GM19455 (cell line): Measurements from ENCODE around the gene OR10G7.
"Not testable (repeated sequence)": the region's sequence is repeated elsewhere in the genome, so short reads cannot be mapped to it uniquely, and the experiment has no call there.

Experiments
- ATAC-seq: cut with Tn5 transposase; IDR thresholded peaks from one replicate; pipeline ENCODE4 v1.9.1; 2021; ENCODE audit not compliant: unreplicated experiment

OR10G7 gene

DNA sequence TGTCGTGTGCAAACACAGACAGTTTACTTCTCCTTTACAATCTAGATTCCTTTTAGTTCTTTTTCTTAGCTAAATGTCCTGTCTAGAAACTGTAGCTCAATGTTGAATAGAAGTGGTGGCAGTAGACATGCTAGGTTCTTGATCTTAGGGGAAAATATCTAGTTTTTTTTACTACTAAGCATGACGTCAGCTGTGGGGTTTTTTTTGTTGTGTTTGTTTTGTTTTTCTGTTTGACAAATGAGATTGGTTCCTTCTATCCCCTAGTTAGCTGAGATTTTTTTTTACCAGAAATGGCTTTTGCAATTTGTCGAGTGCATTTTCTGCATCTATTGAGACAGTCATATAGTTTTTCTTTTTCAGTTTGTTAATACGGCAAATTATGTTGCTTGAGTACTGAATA, 2.3 kb upstream of the OR10G7 start:
- ATAC-seq = no peak

DNA sequence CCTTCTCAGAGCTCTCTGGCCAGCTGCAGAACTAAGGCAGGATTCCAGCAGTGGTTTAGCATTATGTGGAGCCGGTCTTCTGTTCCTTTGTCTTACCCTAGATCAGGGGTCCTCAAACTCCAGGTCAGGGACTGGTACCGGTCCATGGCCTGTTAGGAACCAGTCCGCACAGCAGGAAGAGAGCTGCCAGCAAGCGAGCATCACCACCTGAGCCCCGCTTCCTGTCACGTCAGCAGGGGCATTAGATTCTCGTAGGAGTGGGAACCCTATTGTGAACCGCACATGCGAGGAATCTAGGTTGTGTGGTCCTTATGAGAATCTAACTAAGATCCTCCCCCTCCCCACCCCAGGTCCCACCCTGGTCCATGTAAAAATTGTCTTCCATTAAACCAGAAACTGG, 1.6 kb downstream of the OR10G7 start:
- ATAC-seq = no peak

DNA sequence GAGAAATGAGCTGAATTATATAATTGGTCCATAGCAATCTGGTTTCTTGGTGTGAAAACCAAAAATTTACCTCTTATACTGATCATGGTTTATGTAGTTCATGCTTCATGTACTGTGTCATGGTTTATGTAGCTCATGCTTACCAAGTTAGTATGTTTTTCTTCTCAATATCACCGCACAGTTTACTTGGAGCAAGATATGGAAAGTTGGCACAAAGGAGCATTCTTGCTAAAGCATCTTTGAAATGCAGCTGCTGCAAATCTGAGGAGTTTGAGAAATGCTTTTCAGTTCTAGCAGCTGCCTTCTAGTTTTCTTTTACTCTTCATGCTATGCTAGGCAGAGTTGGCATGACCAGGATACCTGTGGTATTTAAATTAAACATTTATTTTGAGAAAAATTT, 4.5 kb downstream of the OR10G7 start:
- no peak for ATAC-seq

DNA sequence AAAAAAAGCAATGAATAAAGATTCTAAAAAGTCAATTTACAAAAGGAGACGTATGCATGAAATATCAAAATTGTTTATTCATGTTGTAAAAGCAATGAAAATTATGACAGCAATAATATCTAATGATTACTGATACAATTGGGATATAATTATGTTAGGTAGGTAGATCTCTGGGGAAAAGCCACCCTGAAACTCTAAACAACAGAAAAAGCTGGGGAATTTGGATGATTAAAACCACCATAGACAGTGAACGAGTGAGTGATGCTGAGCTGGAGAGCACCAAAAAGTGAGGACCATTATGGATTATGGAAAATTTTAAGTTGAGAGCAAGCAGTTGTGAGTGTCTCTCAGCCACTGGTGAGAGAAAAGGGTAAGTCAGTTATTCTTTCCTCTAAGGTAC, 14.6 kb downstream of the OR10G7 start, which contains the start of gene OR10G8:
Gene OR10G8 (plus strand): TSS at position 301 of the 400 bp plus-strand sequence. CDS start 2,825 bp downstream, outside the sequence.
- no peak for ATAC-seq

DNA sequence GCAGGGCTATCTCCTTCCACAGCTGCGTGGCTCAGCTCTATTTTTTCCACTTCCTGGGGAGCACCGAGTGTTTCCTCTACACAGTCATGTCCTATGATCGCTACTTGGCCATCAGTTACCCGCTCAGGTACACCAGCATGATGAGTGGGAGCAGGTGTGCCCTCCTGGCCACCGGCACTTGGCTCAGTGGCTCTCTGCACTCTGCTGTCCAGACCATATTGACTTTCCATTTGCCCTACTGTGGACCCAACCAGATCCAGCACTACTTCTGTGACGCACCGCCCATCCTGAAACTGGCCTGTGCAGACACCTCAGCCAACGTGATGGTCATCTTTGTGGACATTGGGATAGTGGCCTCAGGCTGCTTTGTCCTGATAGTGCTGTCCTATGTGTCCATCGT, 25.3 kb downstream of the OR10G7 start:
- not testable (repeated sequence) for ATAC-seq

DNA sequence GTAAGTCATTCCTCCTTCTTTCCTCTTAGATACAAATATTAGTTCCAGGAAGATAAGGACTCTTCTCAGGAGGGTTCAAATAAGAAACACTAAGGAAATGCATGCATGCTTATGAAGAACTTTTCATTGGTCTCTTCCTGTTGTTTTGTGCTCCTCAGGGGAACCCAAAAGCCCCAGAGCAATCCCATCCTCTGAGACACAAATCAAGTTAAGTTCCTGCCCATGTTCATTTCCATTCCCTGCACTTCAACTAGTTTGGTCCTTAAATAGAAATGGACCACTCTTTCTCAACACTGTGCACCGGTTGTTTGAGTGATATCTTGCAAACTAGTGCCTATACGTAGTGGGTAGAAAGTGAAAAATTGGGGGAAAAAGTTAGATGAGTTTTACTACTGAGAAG, 28.4 kb downstream of the OR10G7 start, which contains the start of gene OR10G4:
Gene OR10G4 (plus strand): TSS at position 301 of the 400 bp plus-strand sequence. CDS start 2,578 bp downstream, outside the sequence.
- ATAC-seq = no peak

DNA sequence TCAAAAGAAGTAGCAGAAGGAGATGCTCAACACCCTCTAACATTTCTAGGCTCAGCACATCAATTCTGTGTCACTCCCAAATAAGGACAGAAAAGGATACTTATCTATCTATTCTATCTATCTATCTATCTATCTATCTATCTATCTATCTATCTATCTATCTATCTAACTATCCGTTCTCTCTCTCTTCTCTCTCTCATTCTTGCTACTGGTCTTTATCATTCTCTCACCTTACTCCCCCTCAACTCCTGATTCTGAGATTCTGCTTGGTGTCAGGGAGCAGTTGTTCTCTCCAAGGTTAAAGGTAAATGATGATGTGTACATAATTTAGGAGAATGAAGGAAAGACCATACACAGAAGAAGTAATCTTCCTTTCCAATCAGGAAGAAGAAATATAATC, 46.0 kb downstream of the OR10G7 start, which contains the start of gene OR10G6:
Gene OR10G6 (minus strand): TSS at position 43 of the 400 bp plus-strand sequence. CDS start 0 bp downstream, at position 43.
- ATAC-seq = no peak
